ENCODE data around the gene RC3H2.
A peak's percentile ranks its signal among the peaks of the same experiment; 100 is the strongest.

The RC3H2 gene, protein sequence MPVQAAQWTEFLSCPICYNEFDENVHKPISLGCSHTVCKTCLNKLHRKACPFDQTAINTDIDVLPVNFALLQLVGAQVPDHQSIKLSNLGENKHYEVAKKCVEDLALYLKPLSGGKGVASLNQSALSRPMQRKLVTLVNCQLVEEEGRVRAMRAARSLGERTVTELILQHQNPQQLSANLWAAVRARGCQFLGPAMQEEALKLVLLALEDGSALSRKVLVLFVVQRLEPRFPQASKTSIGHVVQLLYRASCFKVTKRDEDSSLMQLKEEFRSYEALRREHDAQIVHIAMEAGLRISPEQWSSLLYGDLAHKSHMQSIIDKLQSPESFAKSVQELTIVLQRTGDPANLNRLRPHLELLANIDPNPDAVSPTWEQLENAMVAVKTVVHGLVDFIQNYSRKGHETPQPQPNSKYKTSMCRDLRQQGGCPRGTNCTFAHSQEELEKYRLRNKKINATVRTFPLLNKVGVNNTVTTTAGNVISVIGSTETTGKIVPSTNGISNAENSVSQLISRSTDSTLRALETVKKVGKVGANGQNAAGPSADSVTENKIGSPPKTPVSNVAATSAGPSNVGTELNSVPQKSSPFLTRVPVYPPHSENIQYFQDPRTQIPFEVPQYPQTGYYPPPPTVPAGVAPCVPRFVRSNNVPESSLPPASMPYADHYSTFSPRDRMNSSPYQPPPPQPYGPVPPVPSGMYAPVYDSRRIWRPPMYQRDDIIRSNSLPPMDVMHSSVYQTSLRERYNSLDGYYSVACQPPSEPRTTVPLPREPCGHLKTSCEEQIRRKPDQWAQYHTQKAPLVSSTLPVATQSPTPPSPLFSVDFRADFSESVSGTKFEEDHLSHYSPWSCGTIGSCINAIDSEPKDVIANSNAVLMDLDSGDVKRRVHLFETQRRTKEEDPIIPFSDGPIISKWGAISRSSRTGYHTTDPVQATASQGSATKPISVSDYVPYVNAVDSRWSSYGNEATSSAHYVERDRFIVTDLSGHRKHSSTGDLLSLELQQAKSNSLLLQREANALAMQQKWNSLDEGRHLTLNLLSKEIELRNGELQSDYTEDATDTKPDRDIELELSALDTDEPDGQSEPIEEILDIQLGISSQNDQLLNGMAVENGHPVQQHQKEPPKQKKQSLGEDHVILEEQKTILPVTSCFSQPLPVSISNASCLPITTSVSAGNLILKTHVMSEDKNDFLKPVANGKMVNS

DNA sequence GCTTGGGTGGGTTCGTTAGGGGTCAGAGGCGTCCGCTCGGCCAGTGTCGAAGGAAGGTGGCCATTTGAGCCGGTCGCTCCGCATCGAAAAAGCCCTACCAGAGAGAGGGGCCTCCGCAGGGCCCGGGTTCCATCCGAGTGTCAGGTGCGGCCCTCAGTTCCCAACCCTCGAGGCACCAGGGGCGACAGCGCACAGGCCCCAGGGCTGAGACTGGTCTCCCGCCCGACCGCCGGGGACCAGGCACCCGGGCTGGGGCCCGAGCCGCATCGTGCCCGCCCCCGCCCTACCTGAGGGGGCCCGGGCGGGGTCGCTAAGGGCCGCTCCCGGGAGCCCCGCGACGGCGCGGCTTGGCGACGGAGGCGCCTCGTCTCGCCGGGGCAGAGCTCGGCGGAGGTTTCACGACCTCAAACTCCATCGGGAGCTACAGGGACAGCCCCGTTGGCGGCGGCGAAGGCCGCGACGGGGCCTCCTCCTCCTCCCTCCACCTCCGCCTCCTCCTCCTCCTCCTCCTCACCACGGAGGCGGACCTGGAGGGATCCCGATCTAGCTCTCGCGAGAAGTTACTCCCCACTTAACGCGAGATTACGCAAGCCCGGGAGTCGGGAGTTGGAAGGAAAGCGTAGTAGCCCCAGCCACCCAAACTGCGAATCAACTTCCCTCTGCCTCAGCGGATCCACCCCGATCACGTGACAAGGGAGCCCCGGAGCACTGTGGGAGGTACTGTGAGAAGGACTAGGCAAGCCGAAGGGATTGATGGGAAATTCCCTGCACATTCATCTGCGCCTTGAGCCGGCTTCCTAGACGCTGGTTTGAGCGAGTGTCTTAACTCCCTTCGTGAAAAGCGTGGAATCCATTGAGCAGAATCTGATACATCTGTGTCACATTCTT lies at the start of gene RC3H2:
Gene RC3H2 (minus strand): TSS at position 537 of the 888 bp plus-strand sequence. CDS start 7,850 bp downstream, outside the sequence.
- peak; percentile 99 for DNase-seq

DNA sequence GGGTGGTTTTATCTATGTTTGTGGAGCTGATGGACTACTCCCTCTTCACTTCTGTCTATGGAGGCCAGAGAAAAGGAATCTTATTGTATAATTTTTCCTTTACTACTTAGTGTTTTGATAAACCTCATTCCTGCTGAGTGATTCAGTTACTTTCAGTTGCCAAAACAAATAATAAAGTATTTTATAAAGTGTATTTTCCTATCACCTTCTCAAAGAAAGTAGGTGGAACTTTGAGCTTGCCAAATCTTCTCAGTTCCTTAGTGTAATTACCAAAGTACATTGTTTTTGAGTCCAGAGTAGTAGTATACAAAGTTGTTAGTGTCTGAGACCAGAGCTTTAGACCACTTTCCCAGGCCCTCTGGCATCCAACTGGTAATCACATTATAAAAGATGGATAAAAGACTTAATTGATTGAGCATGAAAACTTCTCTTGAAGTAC lies 49.1 kb upstream of the RC3H2 start:
- peak; percentile 41 for DNase-seq

DNA sequence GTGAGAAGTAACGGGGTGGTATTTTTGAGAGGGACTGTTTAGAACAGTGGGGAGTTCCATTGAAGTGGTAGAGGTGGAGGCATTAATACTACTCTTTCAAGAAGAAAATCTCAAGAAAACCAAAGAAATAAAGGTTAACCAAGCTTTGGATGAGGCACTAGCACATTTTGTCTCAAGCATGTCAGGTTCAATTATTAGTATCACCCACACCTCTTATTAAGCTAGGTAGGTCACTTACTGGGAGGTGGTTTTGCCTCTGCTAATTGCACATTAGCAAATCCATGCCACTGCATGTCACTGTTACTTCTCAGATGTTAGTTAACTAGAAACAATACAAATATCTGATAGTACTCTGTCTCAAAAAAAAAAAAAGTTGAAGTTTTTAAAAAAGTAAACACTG lies 45.9 kb upstream of the RC3H2 start:
- no peak for DNase-seq

DNA sequence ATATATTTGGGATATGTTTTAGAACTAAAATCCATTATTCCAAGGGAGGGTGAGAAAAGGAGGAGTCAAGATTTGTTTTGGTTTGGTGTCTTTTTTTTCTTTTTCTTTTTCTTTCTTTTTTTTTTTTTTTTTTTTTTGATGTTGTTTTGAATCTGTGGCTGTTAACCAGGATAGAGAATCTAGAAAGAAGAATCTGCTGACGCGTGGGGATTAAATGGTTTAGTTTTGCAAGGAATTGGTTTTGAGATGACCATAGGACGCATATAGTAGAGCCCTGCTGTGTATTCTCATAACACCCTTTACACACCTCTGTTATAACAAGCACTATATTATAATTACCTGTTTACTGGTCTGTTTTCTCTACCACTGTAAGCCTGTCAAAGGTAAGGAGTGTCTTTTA lies 45.1 kb upstream of the RC3H2 start:
- DNase-seq: no peak

DNA sequence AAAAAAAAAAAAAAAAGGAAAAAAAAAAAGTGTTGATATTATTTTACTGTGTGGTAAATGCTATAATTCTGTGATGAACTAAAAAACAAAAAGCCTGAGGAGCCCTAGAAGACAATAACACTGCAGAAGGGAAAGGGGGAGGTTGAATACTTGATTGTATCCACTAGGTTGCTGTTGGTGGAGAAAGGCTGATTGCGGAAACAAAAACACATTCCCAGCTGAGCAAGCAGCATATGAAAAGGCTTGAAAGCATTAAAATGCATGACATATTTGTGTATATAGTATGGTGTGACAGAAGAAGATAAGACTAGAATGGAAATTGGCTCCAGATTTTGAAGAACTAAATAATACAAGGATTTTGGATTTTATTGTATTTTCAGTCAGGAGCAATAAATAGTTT lies 44.5 kb upstream of the RC3H2 start:
- DNase-seq: no peak

DNA sequence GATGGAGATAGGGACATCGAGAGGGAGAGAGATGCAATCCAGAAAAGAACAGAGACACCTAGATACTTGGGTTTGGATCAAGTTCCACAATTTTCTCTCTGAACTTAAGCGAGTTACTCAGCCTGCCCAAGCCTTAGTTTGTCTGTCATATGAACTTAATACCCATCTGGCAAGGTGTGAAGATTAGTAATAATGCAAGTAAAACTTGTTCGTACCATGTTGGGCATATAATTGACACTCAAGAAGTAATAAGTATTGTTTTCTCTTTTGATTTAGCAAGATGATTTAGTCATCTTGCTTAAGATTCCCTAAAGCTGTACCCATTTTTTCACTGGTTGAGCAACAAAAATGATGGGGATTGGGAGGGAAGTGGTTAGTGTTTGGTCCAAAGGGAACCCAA lies 43.2 kb upstream of the RC3H2 start:
- no peak for DNase-seq

DNA sequence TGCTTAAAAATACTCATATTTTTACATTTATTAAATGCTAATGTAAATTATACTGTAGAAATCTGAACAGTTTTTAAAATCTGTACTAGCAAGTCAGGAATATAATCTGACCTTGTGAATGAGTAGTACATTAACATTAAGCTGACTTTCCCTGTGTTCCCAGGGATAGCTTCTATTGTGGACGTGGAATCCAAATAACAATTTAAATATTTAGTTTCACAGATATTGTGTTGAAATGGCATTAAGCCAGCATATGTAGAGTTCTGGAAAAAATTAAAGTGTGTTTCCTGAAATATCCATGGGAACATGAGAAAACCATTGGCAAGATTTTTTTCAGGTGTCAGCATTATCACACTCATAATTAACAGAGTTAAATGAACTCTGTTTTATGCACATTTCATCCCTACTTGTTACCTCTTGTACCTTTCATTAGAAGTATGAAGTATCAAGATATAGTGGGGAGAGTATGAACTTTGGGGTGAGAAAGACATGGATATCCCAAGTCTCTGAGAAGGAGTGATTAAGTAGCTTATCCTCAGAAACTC lies 41.4 kb upstream of the RC3H2 start:
- no peak for DNase-seq

DNA sequence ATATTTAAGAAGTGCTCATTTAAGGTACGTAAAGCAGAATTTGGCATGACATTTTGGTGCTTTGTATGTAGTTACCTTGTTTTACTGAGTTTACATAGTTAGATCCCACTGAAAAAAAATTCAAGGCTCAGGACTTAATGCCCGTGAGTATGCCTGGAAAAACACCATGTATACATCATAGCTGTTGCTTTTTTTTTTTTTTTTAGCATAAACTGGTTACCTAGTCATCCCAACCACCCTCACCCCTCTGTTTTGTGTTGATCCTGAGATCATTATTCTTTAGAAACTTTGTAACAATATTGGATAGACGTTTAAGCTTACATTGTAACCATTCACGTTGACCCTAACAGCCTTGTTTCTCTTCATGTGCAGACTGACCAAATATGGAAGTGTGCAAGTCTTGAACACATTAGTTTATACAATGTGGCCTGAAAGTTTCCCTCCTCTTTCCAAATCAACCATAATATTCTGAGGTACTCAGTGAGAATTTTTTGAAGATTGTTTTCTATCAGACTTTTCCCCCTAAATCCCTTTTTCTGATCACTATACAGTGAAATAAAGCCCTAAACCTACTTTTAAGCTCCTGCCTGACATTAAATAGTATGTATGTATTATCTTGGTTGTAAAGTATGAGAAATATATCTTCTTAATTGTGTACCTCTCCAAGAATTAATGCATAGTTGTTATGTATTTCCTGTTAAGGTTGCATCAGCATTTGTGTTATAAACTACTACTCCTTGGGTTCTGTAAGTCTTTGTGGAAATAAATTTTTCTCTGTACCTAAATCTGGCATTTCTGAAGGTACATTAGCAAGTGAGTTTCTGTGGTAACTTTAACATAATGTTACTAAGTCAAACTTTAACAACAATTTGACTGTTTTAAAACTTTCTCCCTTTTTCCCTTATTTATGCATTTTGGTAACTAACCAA lies 40.1 kb upstream of the RC3H2 start:
- no peak for DNase-seq

DNA sequence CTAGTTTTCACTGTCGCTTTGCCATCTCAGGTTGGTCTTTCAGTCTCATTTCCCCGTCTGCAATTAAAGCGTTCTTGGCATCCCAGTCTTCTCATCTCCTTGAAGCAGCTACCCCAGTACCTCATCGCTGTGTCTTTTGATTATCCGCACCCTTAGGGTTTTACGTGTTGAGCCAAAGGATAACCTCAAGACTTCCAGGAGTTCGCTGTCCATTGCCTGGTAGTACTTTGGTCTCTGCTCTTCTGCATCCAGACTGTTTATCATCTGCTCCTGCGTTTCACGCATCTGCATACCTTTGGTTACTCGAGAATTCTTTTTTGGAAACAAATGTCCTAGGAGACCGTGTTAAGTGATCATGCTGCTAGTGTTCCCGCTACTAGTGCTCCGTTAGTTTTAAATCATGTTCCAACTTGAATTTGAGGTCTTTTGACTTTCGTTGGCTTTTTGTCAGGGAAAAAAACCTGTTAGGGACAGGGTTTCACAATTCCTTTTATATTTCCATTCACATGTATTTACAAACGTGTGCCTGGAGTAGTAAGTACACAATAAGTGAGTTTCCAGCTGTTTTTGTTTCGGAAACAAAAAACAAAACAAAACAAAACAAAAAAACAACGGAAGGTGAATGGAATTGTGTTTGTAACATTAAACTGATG lies 36.5 kb upstream of the RC3H2 start:
- peak; percentile 57 for DNase-seq

DNA sequence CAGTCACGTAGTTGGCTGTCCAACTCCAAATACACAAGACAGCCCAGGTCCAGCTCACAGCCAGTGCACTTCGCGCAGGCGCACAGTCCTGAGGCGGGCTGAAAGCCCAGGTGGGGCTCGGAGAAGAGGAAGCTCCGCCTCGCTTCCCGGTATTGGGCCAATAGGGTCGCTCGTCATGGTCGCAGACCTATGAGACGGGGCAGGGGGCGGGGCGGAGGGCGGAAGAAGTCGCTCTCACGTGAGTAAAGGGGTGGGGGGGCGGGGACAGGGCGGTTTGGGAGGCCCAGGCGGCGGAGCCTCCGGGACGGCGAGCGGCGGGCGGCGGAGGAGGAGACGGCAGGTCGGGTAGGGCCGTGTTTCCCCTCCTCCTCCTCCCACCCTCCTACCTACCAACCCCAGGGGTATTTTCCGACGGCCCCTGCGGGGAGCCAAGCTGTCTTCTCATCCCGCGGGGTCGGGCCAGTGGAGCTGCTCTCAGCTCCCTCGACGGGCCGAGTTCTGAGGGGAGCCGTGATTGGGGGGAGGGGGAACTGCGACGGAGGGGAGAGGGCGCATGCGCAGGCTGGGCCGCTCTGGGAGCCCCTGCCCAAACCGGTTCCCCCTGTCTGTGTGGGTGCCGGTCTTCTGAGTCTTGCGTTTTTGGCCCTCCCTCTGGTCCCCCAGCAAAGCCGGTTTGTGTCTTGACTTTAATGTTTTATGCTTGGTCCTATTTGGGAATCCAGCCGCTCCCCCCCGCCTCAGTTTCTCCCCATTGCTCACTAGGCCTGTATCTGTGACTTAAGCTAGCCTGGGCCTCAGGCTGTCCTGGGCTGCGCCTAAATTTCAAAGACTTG lies 35.8 kb upstream of the RC3H2 start, which contains the start of gene RABGAP1:
Gene RABGAP1 (plus strand): TSS at position 272 of the 833 bp plus-strand sequence. CDS start 16,040 bp downstream, outside the sequence.
- DNase-seq: peak; percentile 96

- no peak for DNase-seq
Observed at GRCh38 chr9:122940454-122940748, 35.2 kb upstream of the RC3H2 start.

- no peak for DNase-seq
Observed at GRCh38 chr9:122939601-122940000, 34.4 kb upstream of the RC3H2 start.

- DNase-seq: no peak
Observed at GRCh38 chr9:122936883-122937282, 31.7 kb upstream of the RC3H2 start.

GRCh38 chr9:122936464-122936863 lies 31.3 kb upstream of the RC3H2 start:
- no peak for DNase-seq

GRCh38 chr9:122931226-122932121 lies 26.3 kb upstream of the RC3H2 start, which contains the start of gene ZBTB26:
ZBTB26 (minus strand) TSS chr9:122931512; CDS start chr9:122919934, 11,578 bp downstream.
- peak; percentile 92 for DNase-seq

DNA sequence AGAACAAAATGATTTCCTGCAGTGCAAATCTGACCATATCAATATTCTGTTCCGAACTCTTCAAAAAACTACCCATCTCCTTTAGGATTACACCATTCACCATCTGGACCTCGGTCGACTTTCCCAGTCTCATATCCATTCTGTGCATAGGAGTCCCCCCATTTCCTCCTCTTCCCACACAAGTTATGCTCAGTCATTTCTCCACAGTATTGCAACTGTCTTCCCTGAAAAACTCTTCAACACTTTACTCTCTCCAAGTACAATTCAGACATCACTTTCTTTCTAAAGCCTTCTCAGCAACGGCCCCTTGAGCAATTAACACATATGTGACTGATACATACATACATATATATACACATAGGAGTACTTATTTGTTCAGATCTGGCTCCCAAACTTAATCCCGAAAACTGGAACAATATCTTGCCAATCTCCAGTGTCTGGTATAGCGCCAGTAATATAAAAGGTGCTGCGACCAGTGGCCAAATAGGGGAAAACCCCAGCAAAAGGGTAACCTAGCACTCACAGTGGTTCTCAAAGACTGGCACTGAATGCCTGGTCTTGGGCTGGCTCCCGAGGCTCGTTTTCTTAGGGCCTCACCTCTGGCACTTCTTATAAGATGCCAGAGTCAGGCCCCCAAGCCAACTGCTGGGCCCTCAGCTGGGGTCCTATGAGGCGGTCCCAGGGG lies 25.5 kb upstream of the RC3H2 start:
- no peak for DNase-seq

GRCh38 chr9:122929796-122930354 lies 24.7 kb upstream of the RC3H2 start:
- no peak for DNase-seq
